AG04449 (cell line): ENCODE measurements around the gene NIM1K.
"Not testable (repeated sequence)": the region's sequence is repeated elsewhere in the genome, so short reads cannot be mapped to it uniquely, and the experiment has no call there.

ENCODE experiments used
- CTCF ChIA-PET: fragments of 350-600 bp; formaldehyde crosslinking; extraction: SDS; loops from one replicate; lab custom pipeline; 2021; ENCODE audit warnings: antibody characterized with exemption; lab: Yijun Ruan, JAX
- POLR2A ChIA-PET: fragments of 400-600, 350-600 bp; formaldehyde crosslinking; extraction: SDS; loops from one replicate; lab custom pipeline; 2020; ENCODE audit warnings: antibody characterized with exemption, inconsistent platforms; lab: Yijun Ruan, JAX
- DNase-seq: peaks from one replicate; pipeline ENCODE4 v3.0.0-alpha.2; 2010; ENCODE audit warnings: low read depth, low spot score
- H3K4me3 ChIP-seq: 2 replicates; pipeline ENCODE4 v1.5.1; 2011; ENCODE audit warnings: low read depth, mild to moderate bottlenecking, control low read depth, low read length
- CTCF ChIP-seq: IDR thresholded peaks from one replicate; pipeline ENCODE4 v1.5.1; 2011; ENCODE audit warnings: mild to moderate bottlenecking, moderate library complexity, low read length, control low read depth, inconsistent platforms; ENCODE audit not compliant: insufficient read depth; ENCODE audit errors: missing control alignments

Gene NIM1K

DNA sequence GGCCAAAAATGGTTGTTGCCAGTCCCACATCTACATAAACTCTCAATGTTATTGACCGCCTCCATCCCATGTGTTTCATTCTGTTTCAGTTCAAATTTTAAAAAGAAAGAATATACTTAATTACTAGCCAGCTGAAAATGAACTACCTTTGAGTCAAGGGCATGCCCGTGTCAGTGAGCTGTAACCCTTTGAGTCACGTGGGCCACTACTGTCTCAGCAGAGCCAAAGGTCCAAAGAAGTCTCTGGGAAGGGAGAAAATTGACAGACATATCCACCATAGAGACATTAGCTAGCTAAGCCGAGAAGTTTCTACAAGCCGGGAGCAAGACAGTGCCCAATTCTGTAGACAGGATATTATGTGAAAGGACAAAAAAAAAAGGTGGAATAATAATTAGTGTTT is 59.7 kb downstream of the NIM1K start:
- no peak overlapping the region for H3K4me3 ChIP-seq
- CTCF ChIA-PET: no interaction called here
- no peak for TF ChIP-seq CTCF
- DNase-seq: no peak
- POLR2A ChIA-PET: no interaction called here

DNA sequence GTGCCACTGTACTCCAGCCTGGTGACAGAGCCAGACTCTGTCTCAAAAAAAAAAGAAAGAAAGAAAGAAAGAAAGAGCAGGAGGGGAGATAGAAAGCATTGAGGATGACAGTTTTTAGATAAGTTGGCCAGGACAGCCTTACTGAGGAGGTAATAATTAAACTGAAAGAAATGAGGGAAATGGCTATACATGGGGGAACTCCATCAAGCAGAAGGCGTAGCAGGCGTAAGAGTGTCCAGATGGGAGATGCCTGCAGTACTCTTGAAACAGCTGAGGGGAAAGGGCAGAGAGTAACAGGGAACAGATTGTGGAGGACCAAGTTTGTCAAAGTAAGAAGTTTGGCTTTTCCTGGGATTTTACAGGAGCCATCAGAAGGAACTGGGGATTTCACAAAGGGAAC is 63.7 kb downstream of the NIM1K start:
- ChIA-PET POLR2A (no interaction called here), CTCF (no interaction called here)

DNA sequence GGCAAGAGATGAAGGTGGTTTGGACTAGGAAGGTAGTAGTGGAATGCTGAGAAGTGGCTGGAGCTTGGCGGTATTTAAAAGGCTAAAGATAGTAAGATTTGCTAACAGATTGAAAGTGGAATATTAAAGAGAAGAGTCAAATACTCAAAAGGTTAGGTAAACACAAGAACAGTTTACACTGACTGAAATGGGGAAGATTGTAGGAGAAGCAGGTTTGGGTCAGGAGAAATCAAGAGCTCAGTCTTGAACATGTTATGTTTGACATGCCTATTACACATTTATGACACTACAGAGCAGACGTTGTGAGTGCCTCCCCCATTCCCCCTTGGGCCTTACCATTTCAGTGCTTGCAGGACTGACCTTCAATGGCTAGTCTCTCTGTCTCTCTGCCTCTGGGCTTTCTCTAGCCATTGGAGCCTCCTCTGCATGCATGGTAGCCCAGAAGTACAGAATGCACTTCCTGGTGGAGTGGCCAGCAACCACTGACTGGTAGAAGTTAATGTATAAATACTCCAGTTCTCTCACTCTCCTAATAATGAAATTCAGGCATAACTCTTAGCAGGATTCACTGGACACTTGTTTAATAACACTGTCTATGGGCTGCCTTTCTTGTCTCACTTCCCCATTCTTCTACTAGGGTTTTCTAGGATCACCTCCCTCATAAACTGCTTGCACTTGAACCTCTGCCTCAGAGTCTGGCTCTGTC is 64.4 kb downstream of the NIM1K start:
- no peak for DNase-seq
- ChIA-PET CTCF (no interaction called here), POLR2A (no interaction called here)
- no peak overlapping the region for H3K4me3 ChIP-seq
- TF ChIP-seq CTCF: no peak

More for the DNA sequence above, 63.7 kb downstream of the NIM1K start:
- no peak overlapping the region for H3K4me3 ChIP-seq
- no peak for DNase-seq
- TF ChIP-seq CTCF: no peak

- CTCF ChIA-PET: interaction anchor here (1.9 kb wide), 1 partner anchor 21 kb away, joined by 4 read pairs; no protein-coding TSS in a partner anchor
- no peak overlapping the region for H3K4me3 ChIP-seq
- TF ChIP-seq CTCF: no peak
- no peak for DNase-seq
- POLR2A ChIA-PET: no interaction called here
Observed at GRCh38 chr5:43258116-43258515, 66.1 kb downstream of the NIM1K start.

DNA sequence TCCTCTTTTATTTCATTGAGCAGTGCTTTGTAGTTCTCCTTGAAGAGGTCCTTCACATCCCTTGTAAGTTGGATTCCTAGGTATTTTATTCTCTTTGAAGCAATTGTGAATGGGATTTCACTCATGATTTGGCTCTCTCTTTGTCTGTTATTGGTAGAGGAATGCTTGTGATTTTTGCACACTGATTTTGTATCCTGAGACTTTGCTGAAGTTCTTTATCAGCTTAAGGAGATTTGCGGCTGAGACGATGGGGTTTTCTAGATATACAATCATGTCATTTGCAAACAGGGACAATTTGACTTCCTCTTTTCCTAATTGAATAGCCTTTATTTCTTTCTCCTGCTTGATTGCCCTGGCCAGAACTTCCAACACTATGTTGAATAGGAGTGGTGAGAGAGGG is 70.2 kb downstream of the NIM1K start:
- CTCF ChIA-PET, DNase-seq, POLR2A ChIA-PET: not testable (repeated sequence)

DNA sequence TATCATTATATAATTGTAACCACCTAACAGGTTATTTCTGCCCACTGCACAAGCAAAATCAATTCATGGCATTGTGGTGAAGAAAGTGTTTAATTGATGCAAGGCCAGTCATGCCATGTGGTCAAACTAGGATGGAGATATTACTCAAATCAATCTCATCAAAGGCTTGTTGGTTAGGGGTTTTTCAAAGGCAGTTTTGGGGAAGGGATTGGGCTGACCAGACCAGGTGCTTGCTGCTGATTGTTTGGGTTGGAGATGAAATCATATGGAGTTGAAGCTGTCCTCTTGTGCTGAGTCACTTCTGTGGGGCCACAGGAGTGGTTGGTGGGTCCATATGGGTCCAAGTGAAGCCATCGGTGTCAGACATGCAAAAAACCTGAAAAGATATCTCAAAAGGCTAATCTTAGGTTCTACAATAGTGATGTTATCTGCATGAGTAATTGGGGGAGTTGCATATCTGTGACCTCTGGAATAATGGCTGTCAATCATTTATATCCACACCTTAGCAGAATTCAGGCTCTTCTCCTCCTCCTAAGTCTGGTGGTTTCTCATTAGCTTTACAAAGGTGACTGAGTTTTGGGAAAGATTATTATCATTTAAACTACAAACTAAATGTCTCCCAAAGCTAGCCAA is 76.3 kb downstream of the NIM1K start:
- TF ChIP-seq CTCF: no peak
- no peak overlapping the region for H3K4me3 ChIP-seq
- POLR2A ChIA-PET: no interaction called here
- CTCF ChIA-PET: no interaction called here
- DNase-seq: no peak

More for the DNA sequence above, 70.2 kb downstream of the NIM1K start:
- H3K4me3 ChIP-seq: not testable (repeated sequence)

GRCh38 chr5:43270645-43271044 is 78.6 kb downstream of the NIM1K start:
- no peak for TF ChIP-seq CTCF
- DNase-seq: no peak
- no peak overlapping the region for H3K4me3 ChIP-seq
- CTCF ChIA-PET: no interaction called here
- POLR2A ChIA-PET: no interaction called here
